K562 (cell line): ENCODE data around the gene GPR162. TPM values are rescaled to one million over a fixed set of nuclear protein-coding genes. Genes with fewer than 3 reads are reported as not detected.
A peak's percentile ranks its signal among the peaks of the same experiment; 100 is the strongest.

Experiments used
- ADNP ChIP-seq: fragments of 200-800 bp; sonication (Bioruptor generic); IDR thresholded peaks from 2 replicates; pipeline ENCODE4 v1.6.1; 2016; ENCODE audit warnings: missing genetic modification characterization, missing compliant biosample characterization
- ARID4B ChIP-seq: sonication (generic); formaldehyde crosslinking; IDR thresholded peaks from 2 replicates; pipeline ENCODE4 v1.8.0; 2022; ENCODE audit warnings: mild to moderate bottlenecking, missing genetic modification reagents
- CCAR2 ChIP-seq: fragments of 200-400 bp; formaldehyde crosslinking; IDR thresholded peaks from 2 replicates; pipeline ENCODE4 v1.6.1; 2017; ENCODE audit warnings: mild to moderate bottlenecking, low read depth, low read length
- DACH1 ChIP-seq: fragments of 450-650 bp; IDR thresholded peaks from 2 replicates; pipeline ENCODE4 v1.6.1; 2018; ENCODE audit not compliant: partially characterized antibody
- ERF ChIP-seq: fragments of 450-650 bp; formaldehyde crosslinking; IDR thresholded peaks from 2 replicates; pipeline ENCODE4 v1.4.0; 2020; ENCODE audit warnings: mild to moderate bottlenecking, mixed read lengths
- FOSL1 ChIP-seq: fragments of 200-800 bp; sonication (Bioruptor generic); conservative IDR thresholded peaks from 2 replicates; pipeline ENCODE4 v1.6.1; 2016; ENCODE audit warnings: missing genetic modification characterization, missing compliant biosample characterization
- FUS ChIP-seq: fragments of 200-400 bp; formaldehyde crosslinking; optimal IDR thresholded peaks from 2 replicates; pipeline ENCODE3; 2017; ENCODE audit warnings: low read depth, low read length
- HMG20A ChIP-seq: fragments of 450-650 bp; formaldehyde crosslinking; conservative IDR thresholded peaks from 2 replicates; pipeline ENCODE4 v1.4.0; 2020; ENCODE audit warnings: mild to moderate bottlenecking, mixed read lengths
- HMG20B ChIP-seq: fragments of 250-450 bp; sonication (Bioruptor Pico); IDR thresholded peaks from 2 replicates; pipeline ENCODE4 v1.5.0; 2021; ENCODE audit warnings: mild to moderate bottlenecking
- IRF2 ChIP-seq: sonication (generic); formaldehyde crosslinking; IDR thresholded peaks from 2 replicates; pipeline ENCODE4 v1.8.1; 2022; ENCODE audit warnings: mild to moderate bottlenecking, missing genetic modification reagents
- KAT2B ChIP-seq: IDR thresholded peaks from one replicate; pipeline ENCODE4 v1.6.1; 2012; ENCODE audit warnings: low read depth, mild to moderate bottlenecking, control low read depth, inconsistent platforms, low read length, moderate library complexity
- MAFF ChIP-seq: IDR thresholded peaks from 2 replicates; pipeline ENCODE4 v1.6.1; 2012; ENCODE audit warnings: low read length, improper control_type of control experiment
- MYC ChIP-seq, 2 experiments: fragments of 250-450 bp in 1 of 2; sonication (Bioruptor Pico) in 1 of 2; IDR thresholded peaks; 2 replicates each; pipeline versions ENCODE4 v1.5.1 to v1.6.1; 2012 to 2021; ENCODE audit warnings: low read depth in 2 of 2, borderline replicate concordance in 1 of 2, improper control_type of control experiment in 1 of 2, low read length in 1 of 2, mild to moderate bottlenecking in 1 of 2, moderate library complexity in 1 of 2
- NBN ChIP-seq: fragments of 450-650 bp; IDR thresholded peaks from 2 replicates; pipeline ENCODE4 v1.6.1; 2016; ENCODE audit warnings: low read depth, mild to moderate bottlenecking
- NCOA2 ChIP-seq, 2 experiments: fragments of 450-650 bp; IDR thresholded peaks; 2 replicates each; pipeline ENCODE4 v1.6.1; 2018; ENCODE audit warnings: mild to moderate bottlenecking in 2 of 2, moderate library complexity in 1 of 2; ENCODE audit not compliant: partially characterized antibody in 2 of 2
- PTBP1 ChIP-seq: fragments of 200-400 bp; formaldehyde crosslinking; IDR thresholded peaks from 2 replicates; pipeline ENCODE4 v1.6.1; 2017; ENCODE audit warnings: low read depth, low read length
- RCOR1 ChIP-seq, 2 experiments: IDR thresholded peaks; 2 replicates each; pipeline ENCODE4 v1.6.1; 2012; ENCODE audit warnings: low read depth in 2 of 2, low read length in 2 of 2, borderline replicate concordance in 1 of 2, improper control_type of control experiment in 1 of 2
- SMARCE1 ChIP-seq: fragments of 450-650 bp; IDR thresholded peaks from 2 replicates; pipeline ENCODE4 v1.7.1; 2016; ENCODE audit warnings: mild to moderate bottlenecking
- SREBF1 ChIP-seq: fragments of 150-350 bp; IDR thresholded peaks from 2 replicates; pipeline ENCODE4 v1.6.1; 2014; ENCODE audit warnings: antibody characterized with exemption, low read depth, low read length, borderline replicate concordance
- STAG1 ChIP-seq: sonication (generic); formaldehyde crosslinking; IDR thresholded peaks from 2 replicates; pipeline ENCODE4 v1.5.0; 2020; ENCODE audit warnings: missing genetic modification reagents, borderline replicate concordance
- THAP12 ChIP-seq: fragments of 250-450 bp; sonication (Bioruptor Pico); IDR thresholded peaks from 2 replicates; pipeline ENCODE4 v1.9.0; 2021; ENCODE audit warnings: mild to moderate bottlenecking, inconsistent platforms
- ZKSCAN8 ChIP-seq: fragments of 200-800 bp; sonication (Bioruptor generic); IDR thresholded peaks from 2 replicates; pipeline ENCODE4 v1.6.1; 2016; ENCODE audit warnings: missing genetic modification characterization, missing compliant biosample characterization
- ZNF140 ChIP-seq: fragments of 250-450 bp; sonication (Bioruptor Pico); IDR thresholded peaks from 2 replicates; pipeline ENCODE4 v1.8.0; 2021; ENCODE audit warnings: moderate library complexity, mild to moderate bottlenecking, inconsistent platforms
- ZNF253 ChIP-seq: fragments of 250-450 bp; sonication (Bioruptor Pico); conservative IDR thresholded peaks from 2 replicates; pipeline ENCODE4 v1.6.1; 2021; ENCODE audit warnings: mild to moderate bottlenecking
- ZNF436 ChIP-seq: fragments of 250-450, 450-650 bp; sonication (Bioruptor Pico); formaldehyde crosslinking; IDR thresholded peaks from 2 replicates; pipeline ENCODE4 v1.7.0; 2020; ENCODE audit warnings: mild to moderate bottlenecking
- polyA plus RNA-seq, 8 experiments: library from polyadenylated mRNA; depleted of rRNA in 4 of 8; stranded (reverse) in 5 of 8; unstranded in 3 of 8; fragments of >200 nt; fragmentation: Nextera tagmentation in 2 of 8; fragmentation: Illumina TruSeq in 1 of 8; extraction: Ambion mirVana in 2 of 8; extraction: Trizol in 1 of 8; gene quantifications; 2 replicates each; pipeline versions ENCODE4 v1.2.1 to v1.2.3, GENCODE V29; 2011 to 2014; ENCODE audit warnings: inconsistent platforms in 1 of 8, missing spikeins in 1 of 8
- total RNA-seq, 7 experiments: library from RNA; depleted of rRNA in 6 of 7; stranded (reverse); fragments of >200 nt in 6 of 7; fragmentation: Illumina TruSeq in 2 of 7; extraction: Trizol in 2 of 7; gene quantifications; 2 replicates each; pipeline versions ENCODE4 v1.2.1 to v1.2.3, GENCODE V29; 2011 to 2021; ENCODE audit warnings: low replicate concordance in 1 of 7

Gene GPR162
- total and polyA plus RNA-seq, 9 of the 15 experiments (the other 6 are each of a cell fraction or from before 2014, with no cell fraction given) = 0.65 to 1.8 (median 1.1) TPM; not detected in 2

GRCh38 chr12:6827437-6827911 lies 5.9 kb downstream of the GPR162 start (continued):
- TF ChIP-seq SMARCE1 = no peak
- TF ChIP-seq MAFF = no peak
- TF ChIP-seq SREBF1 = no peak
- no peak for TF ChIP-seq CCAR2
- no peak for TF ChIP-seq HMG20A (CRISPR knock-in tag)
- peak; percentile 67; the same call in 1 of the 2 replicates for TF ChIP-seq MYC (IDR thresholded peaks at IDR 0.05; ENCODE audit: low read depth, low read length)
- TF ChIP-seq MYC (CRISPR knock-in tag; IDR thresholded peaks at IDR 0.05; ENCODE audit: borderline replicate concordance, low read depth) = no peak
- no peak for TF ChIP-seq ZKSCAN8 (CRISPR knock-in tag)
- TF ChIP-seq IRF2 (CRISPR knock-in tag) = no peak
- TF ChIP-seq ZNF253 = no peak
- no peak for TF ChIP-seq ZNF436 (CRISPR knock-in tag)
- TF ChIP-seq RCOR1 (IDR thresholded peaks at IDR 0.05; ENCODE audit: borderline replicate concordance in 1 of 2, low read depth in 2 of 2, low read length in 2 of 2) = no peak
- TF ChIP-seq THAP12 (CRISPR knock-in tag) = no peak
- no peak for TF ChIP-seq KAT2B
- no peak for TF ChIP-seq STAG1 (CRISPR knock-in tag)
- no peak for TF ChIP-seq ADNP
- no peak for TF ChIP-seq FOSL1
- no peak for TF ChIP-seq DACH1
- no peak for TF ChIP-seq NCOA2 (IDR thresholded peaks at IDR 0.05; ENCODE audit: partially characterized antibody in 2 of 2)
- TF ChIP-seq ARID4B (CRISPR knock-in tag) = 0 out of 2 replicates have a peak, but pooled peaks have one; percentile 16
- TF ChIP-seq FUS = no peak
- TF ChIP-seq ZNF140 (CRISPR knock-in tag) = no peak
- no peak for TF ChIP-seq NBN
- TF ChIP-seq ERF (CRISPR knock-in tag) = no peak
- no peak for TF ChIP-seq PTBP1
- no peak for TF ChIP-seq HMG20B
